HepG2 (cell line): ENCODE results near the gene NFIL3. TPM values are rescaled to one million over a fixed set of nuclear protein-coding genes. Genes with fewer than 3 reads are reported as not detected.

Source experiments
- BCL6 ChIP-seq: IDR thresholded peaks from 2 replicates; pipeline ENCODE4 v1.6.1; 2016; ENCODE audit warnings: missing genetic modification reagents, missing compliant biosample characterization
- CHD4 ChIP-seq: fragments of 200-600 bp; sonication (generic); IDR thresholded peaks from 2 replicates; pipeline ENCODE4 v1.7.0; 2017; ENCODE audit warnings: mild to moderate bottlenecking, low read length, borderline replicate concordance
- FOXK2 ChIP-seq: fragments of 450-650 bp; IDR thresholded peaks from 2 replicates; pipeline ENCODE4 v1.6.1; 2016
- HDAC6 ChIP-seq: fragments of 200-600 bp; sonication (generic); IDR thresholded peaks from 2 replicates; pipeline ENCODE4 v1.7.0; 2017; ENCODE audit warnings: mild to moderate bottlenecking, antibody characterized with exemption, low read length, low read depth
- HOXA7 ChIP-seq: sonication (generic); formaldehyde crosslinking; IDR thresholded peaks from 2 replicates; pipeline ENCODE4 v1.8.1; 2022; ENCODE audit warnings: mild to moderate bottlenecking, missing genetic modification reagents, moderate library complexity
- KLF15 ChIP-seq: sonication (generic); formaldehyde crosslinking; IDR thresholded peaks from 2 replicates; pipeline ENCODE4 v1.8.1; 2023; ENCODE audit warnings: borderline replicate concordance, mild to moderate bottlenecking, inconsistent platforms, missing genetic modification reagents, mixed read lengths
- NFE2L1 ChIP-seq: sonication (generic); formaldehyde crosslinking; IDR thresholded peaks from 2 replicates; pipeline ENCODE4 v1.4.0; 2020; ENCODE audit warnings: missing genetic modification reagents, mild to moderate bottlenecking, borderline replicate concordance
- ZMAT3 ChIP-seq: sonication (generic); formaldehyde crosslinking; conservative IDR thresholded peaks from 2 replicates; pipeline ENCODE4 v1.7.0; 2021; ENCODE audit warnings: missing genetic modification reagents
- ZNF180 ChIP-seq: sonication (generic); formaldehyde crosslinking; IDR thresholded peaks from 2 replicates; pipeline ENCODE4 v1.4.0; 2020; ENCODE audit warnings: low read depth, missing genetic modification reagents, borderline replicate concordance
- ZNF225 ChIP-seq: sonication (generic); formaldehyde crosslinking; IDR thresholded peaks from 2 replicates; pipeline ENCODE4 v1.4.0; 2020; ENCODE audit warnings: mild to moderate bottlenecking, missing genetic modification reagents
- ZNF282 ChIP-seq: fragments of 450-650 bp; IDR thresholded peaks from 2 replicates; pipeline ENCODE4 v1.6.1; 2018; ENCODE audit not compliant: partially characterized antibody
- ZNF317 ChIP-seq: sonication (generic); formaldehyde crosslinking; IDR thresholded peaks from 2 replicates; pipeline ENCODE4 v1.5.0; 2020; ENCODE audit warnings: mild to moderate bottlenecking, missing genetic modification reagents
- ZNF383 ChIP-seq: sonication (generic); formaldehyde crosslinking; IDR thresholded peaks from 2 replicates; pipeline ENCODE4 v1.4.0; 2020; ENCODE audit warnings: missing genetic modification reagents, mild to moderate bottlenecking, borderline replicate concordance
- ZNF432 ChIP-seq: sonication (generic); formaldehyde crosslinking; IDR thresholded peaks from 2 replicates; pipeline ENCODE4 v1.5.0; 2020; ENCODE audit warnings: missing genetic modification reagents, mild to moderate bottlenecking, borderline replicate concordance
- ZNF652 ChIP-seq: IDR thresholded peaks from 2 replicates; pipeline ENCODE4 v1.6.1; 2016; ENCODE audit warnings: low read depth, borderline replicate concordance
- ZNF674 ChIP-seq: sonication (generic); formaldehyde crosslinking; IDR thresholded peaks from 2 replicates; pipeline ENCODE4 v1.5.0; 2020; ENCODE audit warnings: low read depth, mild to moderate bottlenecking, missing genetic modification reagents
- ZSCAN25 ChIP-seq: sonication (generic); formaldehyde crosslinking; IDR thresholded peaks from 2 replicates; pipeline ENCODE4 v1.8.0; 2022; ENCODE audit warnings: mild to moderate bottlenecking, missing genetic modification reagents
- polyA plus RNA-seq, 8 experiments: library from polyadenylated mRNA; depleted of rRNA in 3 of 8; stranded (reverse) in 7 of 8; unstranded in 1 of 8; fragments of >200 nt; fragmentation: Illumina TruSeq in 4 of 8; extraction: Trizol in 4 of 8; gene quantifications; 2 replicates each; pipeline versions ENCODE4 v1.2.1 to v1.2.3, GENCODE V29; 2011 to 2016; ENCODE audit warnings: low read depth in 4 of 8, missing spikeins in 1 of 8, mixed read lengths in 1 of 8; ENCODE audit not compliant: insufficient read depth in 1 of 8
- total RNA-seq, 5 experiments: library from RNA; depleted of rRNA; stranded (reverse); fragments of >200 nt; fragmentation: Illumina TruSeq; extraction: Trizol; gene quantifications; 2 replicates each; pipeline ENCODE4 v1.2.3, GENCODE V29; 2016; ENCODE audit warnings: low read depth in 1 of 5
- TF ChIP-seq, protein P1 (sequence below): sonication (generic); formaldehyde crosslinking; IDR thresholded peaks from 2 replicates; pipeline ENCODE4 v1.9.0; 2022; ENCODE audit warnings: missing genetic modification reagents, mild to moderate bottlenecking, borderline replicate concordance
- TF ChIP-seq, protein P2 (sequence below): fragments of 450-650 bp; IDR thresholded peaks from 2 replicates; pipeline ENCODE4 v1.6.1; 2016
- TF ChIP-seq, protein P3 (sequence below): sonication (generic); formaldehyde crosslinking; IDR thresholded peaks from 2 replicates; pipeline ENCODE4 v1.5.0; 2020; ENCODE audit warnings: missing genetic modification reagents
- TF ChIP-seq, protein P4 (sequence below): sonication (generic); formaldehyde crosslinking; IDR thresholded peaks from 2 replicates; pipeline ENCODE4 v1.4.0; 2020; ENCODE audit warnings: missing genetic modification reagents
- TF ChIP-seq, protein P5 (sequence below): sonication (generic); formaldehyde crosslinking; conservative IDR thresholded peaks from 2 replicates; pipeline ENCODE4 v1.8.0; 2022; ENCODE audit warnings: missing genetic modification reagents

Gene NFIL3
- total and polyA plus RNA-seq, 2 of the 13 experiments (the other 11 are each of a cell fraction or from before 2014, with no cell fraction given) = 46.6 to 54.2 TPM

DNA sequence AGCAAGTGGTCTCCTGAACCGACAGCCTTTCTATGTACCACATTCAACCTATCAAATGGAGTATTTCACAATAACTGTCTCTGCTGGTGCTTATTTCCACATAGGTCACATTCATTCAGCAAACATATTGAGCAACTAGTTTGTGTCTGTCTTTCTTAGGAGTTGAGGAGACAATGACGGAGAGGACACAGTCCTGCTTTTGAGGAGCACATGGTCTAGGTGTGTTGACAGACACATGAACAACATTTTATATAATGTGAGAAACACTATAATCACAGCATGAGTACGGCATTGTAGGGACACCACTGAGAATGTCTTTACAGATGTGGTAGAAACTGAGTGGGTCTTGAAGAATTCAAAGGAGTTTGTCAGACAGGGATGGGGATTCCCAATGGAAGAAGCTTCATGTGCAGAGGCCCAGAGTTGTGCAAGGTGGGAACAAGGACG lies 28.5 kb downstream of the NFIL3 start (continued):
- TF ChIP-seq, protein P1, sequence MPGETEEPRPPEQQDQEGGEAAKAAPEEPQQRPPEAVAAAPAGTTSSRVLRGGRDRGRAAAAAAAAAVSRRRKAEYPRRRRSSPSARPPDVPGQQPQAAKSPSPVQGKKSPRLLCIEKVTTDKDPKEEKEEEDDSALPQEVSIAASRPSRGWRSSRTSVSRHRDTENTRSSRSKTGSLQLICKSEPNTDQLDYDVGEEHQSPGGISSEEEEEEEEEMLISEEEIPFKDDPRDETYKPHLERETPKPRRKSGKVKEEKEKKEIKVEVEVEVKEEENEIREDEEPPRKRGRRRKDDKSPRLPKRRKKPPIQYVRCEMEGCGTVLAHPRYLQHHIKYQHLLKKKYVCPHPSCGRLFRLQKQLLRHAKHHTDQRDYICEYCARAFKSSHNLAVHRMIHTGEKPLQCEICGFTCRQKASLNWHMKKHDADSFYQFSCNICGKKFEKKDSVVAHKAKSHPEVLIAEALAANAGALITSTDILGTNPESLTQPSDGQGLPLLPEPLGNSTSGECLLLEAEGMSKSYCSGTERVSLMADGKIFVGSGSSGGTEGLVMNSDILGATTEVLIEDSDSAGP = no peak; the same call in 1 of the 2 replicates
- TF ChIP-seq, protein P2, sequence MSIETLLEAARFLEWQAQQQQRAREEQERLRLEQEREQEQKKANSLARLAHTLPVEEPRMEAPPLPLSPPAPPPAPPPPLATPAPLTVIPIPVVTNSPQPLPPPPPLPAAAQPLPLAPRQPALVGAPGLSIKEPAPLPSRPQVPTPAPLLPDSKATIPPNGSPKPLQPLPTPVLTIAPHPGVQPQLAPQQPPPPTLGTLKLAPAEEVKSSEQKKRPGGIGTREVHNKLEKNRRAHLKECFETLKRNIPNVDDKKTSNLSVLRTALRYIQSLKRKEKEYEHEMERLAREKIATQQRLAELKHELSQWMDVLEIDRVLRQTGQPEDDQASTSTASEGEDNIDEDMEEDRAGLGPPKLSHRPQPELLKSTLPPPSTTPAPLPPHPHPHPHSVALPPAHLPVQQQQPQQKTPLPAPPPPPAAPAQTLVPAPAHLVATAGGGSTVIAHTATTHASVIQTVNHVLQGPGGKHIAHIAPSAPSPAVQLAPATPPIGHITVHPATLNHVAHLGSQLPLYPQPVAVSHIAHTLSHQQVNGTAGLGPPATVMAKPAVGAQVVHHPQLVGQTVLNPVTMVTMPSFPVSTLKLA = peak; percentile 38
- TF ChIP-seq ZNF432 (CRISPR knock-in tag) = no peak
- TF ChIP-seq, protein P3, sequence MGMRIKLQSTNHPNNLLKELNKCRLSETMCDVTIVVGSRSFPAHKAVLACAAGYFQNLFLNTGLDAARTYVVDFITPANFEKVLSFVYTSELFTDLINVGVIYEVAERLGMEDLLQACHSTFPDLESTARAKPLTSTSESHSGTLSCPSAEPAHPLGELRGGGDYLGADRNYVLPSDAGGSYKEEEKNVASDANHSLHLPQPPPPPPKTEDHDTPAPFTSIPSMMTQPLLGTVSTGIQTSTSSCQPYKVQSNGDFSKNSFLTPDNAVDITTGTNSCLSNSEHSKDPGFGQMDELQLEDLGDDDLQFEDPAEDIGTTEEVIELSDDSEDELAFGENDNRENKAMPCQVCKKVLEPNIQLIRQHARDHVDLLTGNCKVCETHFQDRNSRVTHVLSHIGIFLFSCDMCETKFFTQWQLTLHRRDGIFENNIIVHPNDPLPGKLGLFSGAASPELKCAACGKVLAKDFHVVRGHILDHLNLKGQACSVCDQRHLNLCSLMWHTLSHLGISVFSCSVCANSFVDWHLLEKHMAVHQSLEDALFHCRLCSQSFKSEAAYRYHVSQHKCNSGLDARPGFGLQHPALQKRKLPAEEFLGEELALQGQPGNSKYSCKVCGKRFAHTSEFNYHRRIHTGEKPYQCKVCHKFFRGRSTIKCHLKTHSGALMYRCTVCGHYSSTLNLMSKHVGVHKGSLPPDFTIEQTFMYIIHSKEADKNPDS (CRISPR knock-in tag) = no peak
- TF ChIP-seq ZSCAN25 (CRISPR knock-in tag) = no peak
- no peak for TF ChIP-seq ZNF282
- peak; percentile 99 for TF ChIP-seq BCL6 (CRISPR knock-in tag)
- TF ChIP-seq, protein P4, sequence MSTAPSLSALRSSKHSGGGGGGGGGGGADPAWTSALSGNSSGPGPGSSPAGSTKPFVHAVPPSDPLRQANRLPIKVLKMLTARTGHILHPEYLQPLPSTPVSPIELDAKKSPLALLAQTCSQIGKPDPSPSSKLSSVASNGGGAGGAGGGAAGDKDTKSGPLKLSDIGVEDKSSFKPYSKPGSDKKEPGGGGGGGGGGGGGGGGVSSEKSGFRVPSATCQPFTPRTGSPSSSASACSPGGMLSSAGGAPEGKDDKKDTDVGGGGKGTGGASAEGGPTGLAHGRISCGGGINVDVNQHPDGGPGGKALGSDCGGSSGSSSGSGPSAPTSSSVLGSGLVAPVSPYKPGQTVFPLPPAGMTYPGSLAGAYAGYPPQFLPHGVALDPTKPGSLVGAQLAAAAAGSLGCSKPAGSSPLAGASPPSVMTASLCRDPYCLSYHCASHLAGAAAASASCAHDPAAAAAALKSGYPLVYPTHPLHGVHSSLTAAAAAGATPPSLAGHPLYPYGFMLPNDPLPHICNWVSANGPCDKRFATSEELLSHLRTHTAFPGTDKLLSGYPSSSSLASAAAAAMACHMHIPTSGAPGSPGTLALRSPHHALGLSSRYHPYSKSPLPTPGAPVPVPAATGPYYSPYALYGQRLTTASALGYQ (CRISPR knock-in tag) = peak; percentile 72
- no peak for TF ChIP-seq ZNF674 (CRISPR knock-in tag)
- TF ChIP-seq ZNF225 (CRISPR knock-in tag) = no peak
- TF ChIP-seq HOXA7 (CRISPR knock-in tag) = no peak
- no peak for TF ChIP-seq ZNF180 (CRISPR knock-in tag)
- no peak for TF ChIP-seq ZMAT3
- TF ChIP-seq ZNF317 (CRISPR knock-in tag) = peak; percentile 64; the same call in 1 of the 2 replicates
- no peak for TF ChIP-seq ZNF383 (CRISPR knock-in tag)
- no peak for TF ChIP-seq HDAC6
- no peak for TF ChIP-seq KLF15 (CRISPR knock-in tag)
- TF ChIP-seq NFE2L1 (CRISPR knock-in tag) = no peak
- peak; percentile 69; the same call in 1 of the 2 replicates for TF ChIP-seq CHD4
- TF ChIP-seq ZNF652 (CRISPR knock-in tag) = peak; percentile 38; the same call in 1 of the 2 replicates
- no peak for TF ChIP-seq FOXK2
- TF ChIP-seq, protein P5, sequence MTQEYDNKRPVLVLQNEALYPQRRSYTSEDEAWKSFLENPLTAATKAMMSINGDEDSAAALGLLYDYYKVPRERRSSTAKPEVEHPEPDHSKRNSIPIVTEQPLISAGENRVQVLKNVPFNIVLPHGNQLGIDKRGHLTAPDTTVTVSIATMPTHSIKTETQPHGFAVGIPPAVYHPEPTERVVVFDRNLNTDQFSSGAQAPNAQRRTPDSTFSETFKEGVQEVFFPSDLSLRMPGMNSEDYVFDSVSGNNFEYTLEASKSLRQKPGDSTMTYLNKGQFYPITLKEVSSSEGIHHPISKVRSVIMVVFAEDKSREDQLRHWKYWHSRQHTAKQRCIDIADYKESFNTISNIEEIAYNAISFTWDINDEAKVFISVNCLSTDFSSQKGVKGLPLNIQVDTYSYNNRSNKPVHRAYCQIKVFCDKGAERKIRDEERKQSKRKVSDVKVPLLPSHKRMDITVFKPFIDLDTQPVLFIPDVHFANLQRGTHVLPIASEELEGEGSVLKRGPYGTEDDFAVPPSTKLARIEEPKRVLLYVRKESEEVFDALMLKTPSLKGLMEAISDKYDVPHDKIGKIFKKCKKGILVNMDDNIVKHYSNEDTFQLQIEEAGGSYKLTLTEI (CRISPR knock-in tag) = no peak
